Activated CD8-positive, alpha-beta memory T cell treated with anti-CD3 and anti-CD28 coated beads for 1 hour (primary cell): ENCODE data around the gene HDAC5.
"Not testable (repeated sequence)": the region's sequence is repeated elsewhere in the genome, so short reads cannot be mapped to it uniquely, and the experiment has no call there.

Experiments
- DNase-seq, 2 donors: peaks; one replicate each; pipeline ENCODE4 v3.0.0-alpha.2; 2020; ENCODE audit warnings: low read depth in 1 of 2; ENCODE audit errors: extremely low read depth in 1 of 2

Gene HDAC5

GRCh38 chr17:44037471-44037870 lies 86.0 kb downstream of the HDAC5 start:
- no peak for DNase-seq

- DNase-seq = not testable (repeated sequence)
These were observed 88.8 kb downstream of the HDAC5 start for GRCh38 chr17:44034688-44035087.

- no peak for DNase-seq
These were observed 89.5 kb downstream of the HDAC5 start for GRCh38 chr17:44033861-44034408.

DNA sequence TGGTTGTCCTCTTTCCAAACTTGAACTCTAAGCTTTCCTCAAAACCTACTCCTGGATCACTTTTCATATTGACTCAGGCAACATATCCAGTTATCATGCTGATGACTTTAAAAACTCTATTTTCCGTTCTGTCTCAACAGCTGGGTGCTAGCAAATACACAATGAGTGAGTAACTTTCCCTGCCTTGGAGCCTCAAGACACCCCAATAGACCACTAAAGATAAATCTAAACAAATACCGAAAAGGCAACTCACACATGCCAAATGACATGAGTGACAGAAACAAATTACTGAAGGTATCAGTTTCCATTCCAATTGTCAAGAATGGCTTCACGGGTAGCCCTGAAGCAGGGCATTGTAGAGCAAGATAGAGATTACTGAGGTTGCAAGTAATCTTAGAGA lies 93.0 kb downstream of the HDAC5 start:
- DNase-seq = no peak

- no peak for DNase-seq
These were observed 93.7 kb downstream of the HDAC5 start for GRCh38 chr17:44029736-44030135.
